ENCODE results near the gene CES2.

The CES2 gene

GRCh38 chr16:66905633-66906539 is 29.4 kb upstream of the CES2 start:
- Histone ChIP-seq H3K9me2 (replicated peaks; ENCODE audit: low read depth, low read length) (no peaks in the 10 kb centered on the region), H3F3A (ENCODE audit: low read depth) (no peaks in the 10 kb centered on the region), H3K36me3 (ENCODE audit: insufficient read depth, low read length) (no peaks in the 10 kb centered on the region), H3K4me1 (ENCODE audit: insufficient read depth, low read length, poor library complexity, severe bottlenecking) (peaks cover 8% of the 10 kb centered on the region), H3K79me2 (ENCODE audit: insufficient read depth, low read length) (no peaks in the 10 kb centered on the region), H2AFZ (ENCODE audit: low read length) (no peak overlapping the region), H3K9me3 (ENCODE audit: insufficient read depth, low read depth, low read length) (no peaks in the 10 kb centered on the region), H3K4me3 (ENCODE audit: low read length, poor library complexity, severe bottlenecking) (no peak overlapping the region), H3K4me2 (ENCODE audit: low read depth, low read length, poor library complexity, severe bottlenecking) (no peak overlapping the region), H3K9ac (ENCODE audit: low read depth, low read length, poor library complexity, severe bottlenecking) (no peak overlapping the region), H4K20me1 (ENCODE audit: insufficient read depth, low read length, poor library complexity, severe bottlenecking) (no peaks in the 10 kb centered on the region), H3K27me3 (ENCODE audit: insufficient read depth, low read length, poor library complexity, severe bottlenecking) (no peaks in the 10 kb centered on the region)
- TF ChIP-seq EZH2phosphoT487 (IDR thresholded peaks at IDR 0.05; ENCODE audit: borderline replicate concordance) (no peak), CTCF (conservative IDR thresholded peaks at IDR 0.05; ENCODE audit: low read length) (no peak)

- H3K36me3 ChIP-seq (ENCODE audit: insufficient read depth, low read length): no peaks in the 10 kb centered on the region
- no peaks in the 10 kb centered on the region for H3F3A ChIP-seq (ENCODE audit: low read depth)
- H3K79me2 ChIP-seq (ENCODE audit: insufficient read depth, low read length): no peaks in the 10 kb centered on the region
- no peaks in the 10 kb centered on the region for H4K20me1 ChIP-seq (ENCODE audit: insufficient read depth, low read length, poor library complexity, severe bottlenecking)
- no peak overlapping the region for H3K4me2 ChIP-seq (ENCODE audit: low read depth, low read length, poor library complexity, severe bottlenecking)
- no peak overlapping the region for H3K4me3 ChIP-seq (ENCODE audit: low read length, poor library complexity, severe bottlenecking)
- H3K9me3 ChIP-seq (ENCODE audit: insufficient read depth, low read depth, low read length): no peaks in the 10 kb centered on the region
- H3K9ac ChIP-seq (ENCODE audit: low read depth, low read length, poor library complexity, severe bottlenecking): no peak overlapping the region
- H2AFZ ChIP-seq (ENCODE audit: low read length): no peak overlapping the region
- H3K4me1 ChIP-seq (ENCODE audit: insufficient read depth, low read length, poor library complexity, severe bottlenecking): peaks cover 8% of the 10 kb centered on the region
- no peaks in the 10 kb centered on the region for H3K27me3 ChIP-seq (ENCODE audit: insufficient read depth, low read length, poor library complexity, severe bottlenecking)
- TF ChIP-seq EZH2phosphoT487 (IDR thresholded peaks at IDR 0.05; ENCODE audit: borderline replicate concordance): no peak
- no peak for TF ChIP-seq CTCF (conservative IDR thresholded peaks at IDR 0.05; ENCODE audit: low read length)
- H3K9me2 ChIP-seq (replicated peaks; ENCODE audit: low read depth, low read length): no peaks in the 10 kb centered on the region
Observed at GRCh38 chr16:66906916-66907836, 28.1 kb upstream of the CES2 start.

- Histone ChIP-seq H3K27me3 (ENCODE audit: insufficient read depth, low read length, poor library complexity, severe bottlenecking) (no peaks in the 10 kb centered on the region), H3K9ac (ENCODE audit: low read depth, low read length, poor library complexity, severe bottlenecking) (no peak overlapping the region), H3K9me2 (replicated peaks; ENCODE audit: low read depth, low read length) (no peaks in the 10 kb centered on the region), H3K4me3 (ENCODE audit: low read length, poor library complexity, severe bottlenecking) (no peak overlapping the region), H3K4me2 (ENCODE audit: low read depth, low read length, poor library complexity, severe bottlenecking) (no peak overlapping the region), H3F3A (ENCODE audit: low read depth) (no peaks in the 10 kb centered on the region), H3K9me3 (ENCODE audit: insufficient read depth, low read depth, low read length) (no peaks in the 10 kb centered on the region), H3K4me1 (ENCODE audit: insufficient read depth, low read length, poor library complexity, severe bottlenecking) (peaks cover 8% of the 10 kb centered on the region), H2AFZ (ENCODE audit: low read length) (no peak overlapping the region), H3K79me2 (ENCODE audit: insufficient read depth, low read length) (no peaks in the 10 kb centered on the region), H4K20me1 (ENCODE audit: insufficient read depth, low read length, poor library complexity, severe bottlenecking) (no peaks in the 10 kb centered on the region), H3K36me3 (ENCODE audit: insufficient read depth, low read length) (no peaks in the 10 kb centered on the region)
- no peak for TF ChIP-seq CTCF (conservative IDR thresholded peaks at IDR 0.05; ENCODE audit: low read length)
- no peak for TF ChIP-seq EZH2phosphoT487 (IDR thresholded peaks at IDR 0.05; ENCODE audit: borderline replicate concordance)
Observed at GRCh38 chr16:66908116-66908515, 27.2 kb upstream of the CES2 start.
